Measurements from ENCODE around the gene FKBP11. TPM values are rescaled to one million over a fixed set of nuclear protein-coding genes. Genes with fewer than 3 reads are reported as not detected.

The FKBP11 gene
- total and polyA plus RNA-seq, 2 of the 13 experiments (the other 11 are each of a cell fraction or from before 2014, with no cell fraction given), result 15.5 to 19.4 TPM

- TF ChIP-seq, protein P1, sequence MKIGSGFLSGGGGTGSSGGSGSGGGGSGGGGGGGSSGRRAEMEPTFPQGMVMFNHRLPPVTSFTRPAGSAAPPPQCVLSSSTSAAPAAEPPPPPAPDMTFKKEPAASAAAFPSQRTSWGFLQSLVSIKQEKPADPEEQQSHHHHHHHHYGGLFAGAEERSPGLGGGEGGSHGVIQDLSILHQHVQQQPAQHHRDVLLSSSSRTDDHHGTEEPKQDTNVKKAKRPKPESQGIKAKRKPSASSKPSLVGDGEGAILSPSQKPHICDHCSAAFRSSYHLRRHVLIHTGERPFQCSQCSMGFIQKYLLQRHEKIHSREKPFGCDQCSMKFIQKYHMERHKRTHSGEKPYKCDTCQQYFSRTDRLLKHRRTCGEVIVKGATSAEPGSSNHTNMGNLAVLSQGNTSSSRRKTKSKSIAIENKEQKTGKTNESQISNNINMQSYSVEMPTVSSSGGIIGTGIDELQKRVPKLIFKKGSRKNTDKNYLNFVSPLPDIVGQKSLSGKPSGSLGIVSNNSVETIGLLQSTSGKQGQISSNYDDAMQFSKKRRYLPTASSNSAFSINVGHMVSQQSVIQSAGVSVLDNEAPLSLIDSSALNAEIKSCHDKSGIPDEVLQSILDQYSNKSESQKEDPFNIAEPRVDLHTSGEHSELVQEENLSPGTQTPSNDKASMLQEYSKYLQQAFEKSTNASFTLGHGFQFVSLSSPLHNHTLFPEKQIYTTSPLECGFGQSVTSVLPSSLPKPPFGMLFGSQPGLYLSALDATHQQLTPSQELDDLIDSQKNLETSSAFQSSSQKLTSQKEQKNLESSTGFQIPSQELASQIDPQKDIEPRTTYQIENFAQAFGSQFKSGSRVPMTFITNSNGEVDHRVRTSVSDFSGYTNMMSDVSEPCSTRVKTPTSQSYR (CRISPR knock-in tag; IDR thresholded peaks at IDR 0.05; ENCODE audit: borderline replicate concordance), result peak; percentile 68; the same call in 1 of the 2 replicates
- TF ChIP-seq, protein P2, sequence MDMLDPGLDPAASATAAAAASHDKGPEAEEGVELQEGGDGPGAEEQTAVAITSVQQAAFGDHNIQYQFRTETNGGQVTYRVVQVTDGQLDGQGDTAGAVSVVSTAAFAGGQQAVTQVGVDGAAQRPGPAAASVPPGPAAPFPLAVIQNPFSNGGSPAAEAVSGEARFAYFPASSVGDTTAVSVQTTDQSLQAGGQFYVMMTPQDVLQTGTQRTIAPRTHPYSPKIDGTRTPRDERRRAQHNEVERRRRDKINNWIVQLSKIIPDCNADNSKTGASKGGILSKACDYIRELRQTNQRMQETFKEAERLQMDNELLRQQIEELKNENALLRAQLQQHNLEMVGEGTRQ (IDR thresholded peaks at IDR 0.05; ENCODE audit: low read depth, low read length), result no peak
- TF ChIP-seq, protein P2 (CRISPR knock-in tag; IDR thresholded peaks at IDR 0.05; ENCODE audit: borderline replicate concordance), result peak; percentile 28; the same call in 1 of the 2 replicates
- TF ChIP-seq KMT2A (CRISPR knock-in tag; IDR thresholded peaks at IDR 0.05), result peak; percentile 8; the same call in 1 of the 2 replicates
- TF ChIP-seq ZNF616 (CRISPR knock-in tag; IDR thresholded peaks at IDR 0.05; ENCODE audit: low read depth), result 0 out of 2 replicates have a peak, but pooled peaks have one; percentile 5
- peak; percentile 6; the same call in 1 of the 2 replicates for TF ChIP-seq PITX1 (CRISPR knock-in tag; IDR thresholded peaks at IDR 0.05)
- no peak for TF ChIP-seq CREB1 (IDR thresholded peaks at IDR 0.05)
- peak; percentile 54 for TF ChIP-seq CREB1 (CRISPR knock-in tag; IDR thresholded peaks at IDR 0.05)
- TF ChIP-seq ZNF275 (CRISPR knock-in tag; IDR thresholded peaks at IDR 0.05; ENCODE audit: borderline replicate concordance), result 0 out of 2 replicates have a peak, but pooled peaks have one; percentile 27
- 0 out of 2 replicates have a peak, but pooled peaks have one; percentile 1 for TF ChIP-seq HIVEP1 (CRISPR knock-in tag; IDR thresholded peaks at IDR 0.05)
- TF ChIP-seq ZMAT3 (CRISPR knock-in tag; conservative IDR thresholded peaks at IDR 0.05), result 0 out of 2 replicates have a peak, but pooled peaks have one; percentile 3
- 0 out of 2 replicates have a peak, but pooled peaks have one; percentile 19 for TF ChIP-seq ZNF138 (CRISPR knock-in tag; IDR thresholded peaks at IDR 0.05; ENCODE audit: low read depth)
- TF ChIP-seq ZNF674 (CRISPR knock-in tag; IDR thresholded peaks at IDR 0.05; ENCODE audit: low read depth), result 0 out of 2 replicates have a peak, but pooled peaks have one; percentile 37
Measured at GRCh38 chr12:48956279-48957140, 31.2 kb upstream of the FKBP11 start (continued).
